ENCODE results near the gene ITM2B.

The ITM2B gene

DNA sequence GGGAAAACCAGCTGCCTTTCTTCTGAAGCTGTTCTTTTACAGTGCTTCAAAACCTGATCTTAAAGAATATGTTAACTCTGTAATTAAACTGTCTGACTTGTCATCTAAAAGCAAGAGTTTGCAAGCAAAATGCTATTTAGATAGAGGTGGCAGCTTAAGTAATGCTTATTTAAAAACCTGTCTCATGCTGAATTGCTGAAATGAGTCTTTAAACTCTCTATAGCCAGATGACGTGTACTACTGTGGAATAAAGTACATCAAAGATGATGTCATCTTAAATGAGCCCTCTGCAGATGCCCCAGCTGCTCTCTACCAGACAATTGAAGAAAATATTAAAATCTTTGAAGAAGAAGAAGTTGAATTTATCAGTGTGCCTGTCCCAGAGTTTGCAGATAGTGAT lies 22.9 kb downstream of the ITM2B start:
- TF ChIP-seq EZH2phosphoT487 (conservative IDR thresholded peaks at IDR 0.05; ENCODE audit: low read length): no peak
- TF ChIP-seq, protein P1, sequence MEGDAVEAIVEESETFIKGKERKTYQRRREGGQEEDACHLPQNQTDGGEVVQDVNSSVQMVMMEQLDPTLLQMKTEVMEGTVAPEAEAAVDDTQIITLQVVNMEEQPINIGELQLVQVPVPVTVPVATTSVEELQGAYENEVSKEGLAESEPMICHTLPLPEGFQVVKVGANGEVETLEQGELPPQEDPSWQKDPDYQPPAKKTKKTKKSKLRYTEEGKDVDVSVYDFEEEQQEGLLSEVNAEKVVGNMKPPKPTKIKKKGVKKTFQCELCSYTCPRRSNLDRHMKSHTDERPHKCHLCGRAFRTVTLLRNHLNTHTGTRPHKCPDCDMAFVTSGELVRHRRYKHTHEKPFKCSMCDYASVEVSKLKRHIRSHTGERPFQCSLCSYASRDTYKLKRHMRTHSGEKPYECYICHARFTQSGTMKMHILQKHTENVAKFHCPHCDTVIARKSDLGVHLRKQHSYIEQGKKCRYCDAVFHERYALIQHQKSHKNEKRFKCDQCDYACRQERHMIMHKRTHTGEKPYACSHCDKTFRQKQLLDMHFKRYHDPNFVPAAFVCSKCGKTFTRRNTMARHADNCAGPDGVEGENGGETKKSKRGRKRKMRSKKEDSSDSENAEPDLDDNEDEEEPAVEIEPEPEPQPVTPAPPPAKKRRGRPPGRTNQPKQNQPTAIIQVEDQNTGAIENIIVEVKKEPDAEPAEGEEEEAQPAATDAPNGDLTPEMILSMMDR (IDR thresholded peaks at IDR 0.05; ENCODE audit: insufficient read depth, low read length, poor library complexity, severe bottlenecking): no peak

DNA sequence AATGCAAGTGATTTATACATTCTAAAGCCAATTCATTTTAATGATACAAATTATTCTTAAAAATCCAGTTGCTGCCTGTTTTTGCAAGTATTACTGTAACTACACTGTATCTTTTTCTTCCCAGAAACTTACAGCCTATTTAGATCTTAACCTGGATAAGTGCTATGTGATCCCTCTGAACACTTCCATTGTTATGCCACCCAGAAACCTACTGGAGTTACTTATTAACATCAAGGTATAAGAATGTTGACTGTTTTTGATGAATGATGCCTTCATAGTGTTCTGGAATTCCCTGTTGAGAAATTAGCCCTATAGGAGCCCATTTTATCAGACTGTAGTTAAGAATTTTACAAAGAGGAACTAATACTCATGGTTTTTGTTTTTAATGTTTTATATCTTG lies 25.0 kb downstream of the ITM2B start:
- peaks cover 33% of the 10 kb centered on the region; the same call in 1 of the 2 replicates for H3K36me3 ChIP-seq (ENCODE audit: low read length)
- no peak overlapping the region for H3K4me2 ChIP-seq (ENCODE audit: low read depth, low read length, poor library complexity, severe bottlenecking)
- H3K27me3 ChIP-seq (ENCODE audit: low read length): no peaks in the 10 kb centered on the region
- H3K9ac ChIP-seq (ENCODE audit: low read length): no peak overlapping the region
- no peaks in the 10 kb centered on the region for H3K9me2 ChIP-seq (replicated peaks; ENCODE audit: insufficient read depth, low read length)
- no peak overlapping the region for H3K4me3 ChIP-seq (ENCODE audit: insufficient read depth, low read length, poor library complexity, severe bottlenecking)
- no peak for TF ChIP-seq EZH2phosphoT487 (conservative IDR thresholded peaks at IDR 0.05; ENCODE audit: low read length)
- TF ChIP-seq, protein P1 (IDR thresholded peaks at IDR 0.05; ENCODE audit: insufficient read depth, low read length, poor library complexity, severe bottlenecking): no peak
- H3F3A ChIP-seq (ENCODE audit: insufficient read depth): no peaks in the 10 kb centered on the region
- H3K79me2 ChIP-seq (ENCODE audit: insufficient read depth, low read length): no peaks in the 10 kb centered on the region
- no peak overlapping the region for H3K27ac ChIP-seq (ENCODE audit: low read depth, low read length)
- no peaks in the 10 kb centered on the region for H4K20me1 ChIP-seq (ENCODE audit: low read depth, low read length)
- no peak overlapping the region for H2AFZ ChIP-seq (ENCODE audit: low read depth, low read length, severe bottlenecking)
- H3K9me3 ChIP-seq (ENCODE audit: insufficient read depth, low read length): no peaks in the 10 kb centered on the region

More for the DNA sequence above, 22.9 kb downstream of the ITM2B start:
- no peak overlapping the region for H3K9ac ChIP-seq (ENCODE audit: low read length)
- no peaks in the 10 kb centered on the region for H3F3A ChIP-seq (ENCODE audit: insufficient read depth)
- no peaks in the 10 kb centered on the region for H4K20me1 ChIP-seq (ENCODE audit: low read depth, low read length)
- H3K36me3 ChIP-seq (ENCODE audit: low read length): peaks cover 20% of the 10 kb centered on the region; the same call in 1 of the 2 replicates
- no peak overlapping the region for H2AFZ ChIP-seq (ENCODE audit: low read depth, low read length, severe bottlenecking)
- H3K79me2 ChIP-seq (ENCODE audit: insufficient read depth, low read length): 0 out of 2 replicates have a peak, but pooled peaks cover 3% of the 10 kb centered on the region
- H3K4me3 ChIP-seq (ENCODE audit: insufficient read depth, low read length, poor library complexity, severe bottlenecking): no peak overlapping the region
- H3K9me3 ChIP-seq (ENCODE audit: insufficient read depth, low read length): no peaks in the 10 kb centered on the region
- H3K9me2 ChIP-seq (replicated peaks; ENCODE audit: insufficient read depth, low read length): no peaks in the 10 kb centered on the region
- H3K27me3 ChIP-seq (ENCODE audit: low read length): no peaks in the 10 kb centered on the region
- H3K4me2 ChIP-seq (ENCODE audit: low read depth, low read length, poor library complexity, severe bottlenecking): no peak overlapping the region
- no peak overlapping the region for H3K27ac ChIP-seq (ENCODE audit: low read depth, low read length)

DNA sequence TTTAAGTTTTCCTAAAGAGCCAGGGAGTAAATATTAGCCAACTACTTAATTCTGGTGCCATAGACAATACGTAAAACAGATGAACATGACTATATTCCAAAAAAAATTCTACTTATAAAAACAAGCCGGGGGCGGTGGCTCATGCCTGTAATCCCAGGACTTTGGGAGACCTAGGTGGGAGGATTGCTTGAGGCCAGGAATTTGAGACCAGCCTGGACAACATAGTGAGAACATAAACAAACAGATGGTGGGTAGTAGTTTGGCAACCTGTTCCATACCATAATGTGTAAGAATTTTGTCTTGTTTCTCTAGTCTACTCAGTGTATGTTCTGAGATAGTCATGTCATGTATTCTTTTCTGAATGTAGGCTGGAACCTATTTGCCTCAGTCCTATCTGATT lies 25.4 kb downstream of the ITM2B start:
- Histone ChIP-seq H3K9me3 (ENCODE audit: insufficient read depth, low read length) (no peaks in the 10 kb centered on the region), H3K27me3 (ENCODE audit: low read length) (no peaks in the 10 kb centered on the region), H3K9ac (ENCODE audit: low read length) (no peak overlapping the region), H2AFZ (ENCODE audit: low read depth, low read length, severe bottlenecking) (no peak overlapping the region), H3K4me2 (ENCODE audit: low read depth, low read length, poor library complexity, severe bottlenecking) (no peak overlapping the region), H3K79me2 (ENCODE audit: insufficient read depth, low read length) (no peaks in the 10 kb centered on the region), H3K36me3 (ENCODE audit: low read length) (peaks cover 33% of the 10 kb centered on the region; the same call in 1 of the 2 replicates), H3K4me3 (ENCODE audit: insufficient read depth, low read length, poor library complexity, severe bottlenecking) (no peak overlapping the region), H3K27ac (ENCODE audit: low read depth, low read length) (no peak overlapping the region), H3F3A (ENCODE audit: insufficient read depth) (no peaks in the 10 kb centered on the region), H3K9me2 (replicated peaks; ENCODE audit: insufficient read depth, low read length) (no peaks in the 10 kb centered on the region), H4K20me1 (ENCODE audit: low read depth, low read length) (no peaks in the 10 kb centered on the region)
- no peak for TF ChIP-seq EZH2phosphoT487 (conservative IDR thresholded peaks at IDR 0.05; ENCODE audit: low read length)
- TF ChIP-seq, protein P1 (IDR thresholded peaks at IDR 0.05; ENCODE audit: insufficient read depth, low read length, poor library complexity, severe bottlenecking): no peak

Data from SU-DHL-6 (cell line).